Neural cell (in vitro differentiated cells): ENCODE data around the gene KSR2. TPM values are rescaled to one million over a fixed set of nuclear protein-coding genes. Genes with fewer than 3 reads are reported as not detected.

Experiments
- H2AFZ ChIP-seq: fragments of 200-600, 300-800 bp; sonication (generic), shearing (Covaris generic); 2 replicates; pipeline ENCODE4 v1.6.0; 2014; ENCODE audit warnings: low read depth, mild to moderate bottlenecking, antibody characterized with exemption, low read length, moderate library complexity
- H3F3A ChIP-seq: fragments of 200-600 bp; shearing (Covaris generic); 2 replicates; pipeline ENCODE4 v1.6.1; 2016; ENCODE audit warnings: mild to moderate bottlenecking, moderate library complexity, mixed read lengths, antibody characterized with exemption, low read length; ENCODE audit not compliant: insufficient read depth, poor library complexity, severe bottlenecking
- H3K27ac ChIP-seq: fragments of 200-600, 300-800 bp; sonication (generic), shearing (Covaris generic); 2 replicates; pipeline ENCODE4 v1.5.1; 2014; ENCODE audit warnings: mild to moderate bottlenecking, low read length, moderate library complexity
- H3K27me3 ChIP-seq: fragments of 300-800, 200-600 bp; sonication (generic), shearing (Covaris generic); 2 replicates; pipeline ENCODE4 v1.6.0; 2014; ENCODE audit warnings: mild to moderate bottlenecking, low read depth, low read length, moderate library complexity; ENCODE audit not compliant: insufficient read depth
- H3K36me3 ChIP-seq: fragments of 300-800, 200-600 bp; sonication (generic), shearing (Covaris generic); 2 replicates; pipeline ENCODE4 v1.5.1; 2014; ENCODE audit warnings: mild to moderate bottlenecking, antibody characterized with exemption, low read length, moderate library complexity; ENCODE audit not compliant: insufficient read depth
- H3K4me2 ChIP-seq: fragments of 300-800, 200-600 bp; sonication (generic), shearing (Covaris generic); 2 replicates; pipeline ENCODE4 v1.6.0; 2014; ENCODE audit warnings: mild to moderate bottlenecking, low read length
- H3K4me3 ChIP-seq: fragments of 300-800, 200-600 bp; sonication (generic), shearing (Covaris generic); 2 replicates; pipeline ENCODE4 v1.5.1; 2014; ENCODE audit warnings: mild to moderate bottlenecking, low read length, moderate library complexity
- H3K79me2 ChIP-seq: fragments of 200-600 bp; shearing (Covaris generic); replicated peaks from 2 replicates; pipeline ENCODE4 v1.6.0; 2014; ENCODE audit warnings: mild to moderate bottlenecking, low read length, moderate library complexity; ENCODE audit not compliant: insufficient read depth
- H3K9ac ChIP-seq: fragments of 300-800, 200-600 bp; sonication (generic), shearing (Covaris generic); 2 replicates; pipeline ENCODE4 v1.6.1; 2016; ENCODE audit warnings: mild to moderate bottlenecking, low read length, mixed read lengths
- H3K9me2 ChIP-seq: fragments of 200-600 bp; shearing (Covaris generic); 2 replicates; pipeline ENCODE4 v1.6.1; 2016; ENCODE audit warnings: mild to moderate bottlenecking, low read length, mixed read lengths; ENCODE audit not compliant: insufficient read depth
- H3K9me3 ChIP-seq: fragments of 200-600, 300-800 bp; sonication (generic), shearing (Covaris generic); 2 replicates; pipeline ENCODE4 v1.6.1; 2016; ENCODE audit warnings: mild to moderate bottlenecking, mixed run types, low read length, moderate library complexity, mixed read lengths
- H4K20me1 ChIP-seq: fragments of 200-600 bp; shearing (Covaris generic); 2 replicates; pipeline ENCODE4 v1.6.1; 2016; ENCODE audit warnings: mild to moderate bottlenecking, mixed run types; ENCODE audit not compliant: insufficient read depth
- EP300 ChIP-seq: fragments of 450-650 bp; conservative IDR thresholded peaks from 2 replicates; pipeline ENCODE4 v1.6.1; 2014; ENCODE audit warnings: antibody characterized with exemption, mild to moderate bottlenecking, moderate library complexity; ENCODE audit not compliant: poor library complexity, severe bottlenecking
- EZH2 ChIP-seq: fragments of 200-600, 300-800 bp; shearing (Covaris generic), sonication (generic); IDR thresholded peaks from 2 replicates; pipeline ENCODE4 v1.6.1; 2014; ENCODE audit warnings: antibody characterized with exemption, low read length, borderline replicate concordance, mild to moderate bottlenecking; ENCODE audit not compliant: insufficient read depth, poor library complexity, severe bottlenecking
- MXI1 ChIP-seq: fragments of 450-650 bp; conservative IDR thresholded peaks from 2 replicates; pipeline ENCODE4 v1.6.1; 2014; ENCODE audit warnings: antibody characterized with exemption, mild to moderate bottlenecking; ENCODE audit not compliant: poor library complexity, severe bottlenecking
- POLR2AphosphoS5 ChIP-seq: IDR thresholded peaks from 2 replicates; pipeline ENCODE4 v1.6.1; 2012
- RAD21 ChIP-seq: fragments of 450-650 bp; conservative IDR thresholded peaks from 2 replicates; pipeline ENCODE4 v1.6.1; 2014; ENCODE audit warnings: antibody characterized with exemption, mild to moderate bottlenecking, moderate library complexity
- SMC3 ChIP-seq: fragments of 450-650 bp; conservative IDR thresholded peaks from 2 replicates; pipeline ENCODE4 v1.6.1; 2014; ENCODE audit warnings: antibody characterized with exemption, mild to moderate bottlenecking, moderate library complexity; ENCODE audit not compliant: poor library complexity
- TAF1 ChIP-seq: IDR thresholded peaks from 2 replicates; pipeline ENCODE4 v1.6.1; 2012; ENCODE audit warnings: low read depth
- polyA plus RNA-seq: library from polyadenylated mRNA; depleted of rRNA; stranded (reverse); fragments of >200 nt; gene quantifications from 2 replicates; pipeline ENCODE4 v1.2.3, GENCODE V29; 2014
- TF ChIP-seq, protein P1 (sequence below): fragments of 450-650 bp; IDR thresholded peaks from 2 replicates; pipeline ENCODE4 v1.5.1; 2014; ENCODE audit warnings: antibody characterized with exemption, mild to moderate bottlenecking, moderate library complexity; ENCODE audit not compliant: poor library complexity, severe bottlenecking
- TF ChIP-seq, protein P2 (sequence below): IDR thresholded peaks from 2 replicates; pipeline ENCODE4 v1.6.1; 2012; ENCODE audit warnings: borderline replicate concordance

Gene KSR2
- polyA plus RNA-seq, 1 donor from 2014 or later, result 3.0 TPM

- Histone ChIP-seq H3K36me3 (peaks cover 9% of the 10 kb centered on the region), H3F3A (no peaks in the 10 kb centered on the region), H3K9me2 (no peaks in the 10 kb centered on the region), H3K9ac (no peak overlapping the region), H3K9me3 (no peaks in the 10 kb centered on the region), H3K4me2 (no peak overlapping the region), H3K79me2 (no peaks in the 10 kb centered on the region), H3K27me3 (no peaks in the 10 kb centered on the region), H3K4me3 (no peak overlapping the region), H4K20me1 (no peaks in the 10 kb centered on the region), H2AFZ (no peak overlapping the region), H3K27ac (no peak overlapping the region)
- no peak for TF ChIP-seq EZH2
- no peak for TF ChIP-seq MXI1
- no peak for TF ChIP-seq RAD21
- TF ChIP-seq EP300, result no peak
- TF ChIP-seq SMC3, result no peak
- TF ChIP-seq POLR2AphosphoS5, result no peak
- no peak for TF ChIP-seq TAF1
- TF ChIP-seq, protein P1, sequence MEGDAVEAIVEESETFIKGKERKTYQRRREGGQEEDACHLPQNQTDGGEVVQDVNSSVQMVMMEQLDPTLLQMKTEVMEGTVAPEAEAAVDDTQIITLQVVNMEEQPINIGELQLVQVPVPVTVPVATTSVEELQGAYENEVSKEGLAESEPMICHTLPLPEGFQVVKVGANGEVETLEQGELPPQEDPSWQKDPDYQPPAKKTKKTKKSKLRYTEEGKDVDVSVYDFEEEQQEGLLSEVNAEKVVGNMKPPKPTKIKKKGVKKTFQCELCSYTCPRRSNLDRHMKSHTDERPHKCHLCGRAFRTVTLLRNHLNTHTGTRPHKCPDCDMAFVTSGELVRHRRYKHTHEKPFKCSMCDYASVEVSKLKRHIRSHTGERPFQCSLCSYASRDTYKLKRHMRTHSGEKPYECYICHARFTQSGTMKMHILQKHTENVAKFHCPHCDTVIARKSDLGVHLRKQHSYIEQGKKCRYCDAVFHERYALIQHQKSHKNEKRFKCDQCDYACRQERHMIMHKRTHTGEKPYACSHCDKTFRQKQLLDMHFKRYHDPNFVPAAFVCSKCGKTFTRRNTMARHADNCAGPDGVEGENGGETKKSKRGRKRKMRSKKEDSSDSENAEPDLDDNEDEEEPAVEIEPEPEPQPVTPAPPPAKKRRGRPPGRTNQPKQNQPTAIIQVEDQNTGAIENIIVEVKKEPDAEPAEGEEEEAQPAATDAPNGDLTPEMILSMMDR, result no peak
- TF ChIP-seq, protein P2, sequence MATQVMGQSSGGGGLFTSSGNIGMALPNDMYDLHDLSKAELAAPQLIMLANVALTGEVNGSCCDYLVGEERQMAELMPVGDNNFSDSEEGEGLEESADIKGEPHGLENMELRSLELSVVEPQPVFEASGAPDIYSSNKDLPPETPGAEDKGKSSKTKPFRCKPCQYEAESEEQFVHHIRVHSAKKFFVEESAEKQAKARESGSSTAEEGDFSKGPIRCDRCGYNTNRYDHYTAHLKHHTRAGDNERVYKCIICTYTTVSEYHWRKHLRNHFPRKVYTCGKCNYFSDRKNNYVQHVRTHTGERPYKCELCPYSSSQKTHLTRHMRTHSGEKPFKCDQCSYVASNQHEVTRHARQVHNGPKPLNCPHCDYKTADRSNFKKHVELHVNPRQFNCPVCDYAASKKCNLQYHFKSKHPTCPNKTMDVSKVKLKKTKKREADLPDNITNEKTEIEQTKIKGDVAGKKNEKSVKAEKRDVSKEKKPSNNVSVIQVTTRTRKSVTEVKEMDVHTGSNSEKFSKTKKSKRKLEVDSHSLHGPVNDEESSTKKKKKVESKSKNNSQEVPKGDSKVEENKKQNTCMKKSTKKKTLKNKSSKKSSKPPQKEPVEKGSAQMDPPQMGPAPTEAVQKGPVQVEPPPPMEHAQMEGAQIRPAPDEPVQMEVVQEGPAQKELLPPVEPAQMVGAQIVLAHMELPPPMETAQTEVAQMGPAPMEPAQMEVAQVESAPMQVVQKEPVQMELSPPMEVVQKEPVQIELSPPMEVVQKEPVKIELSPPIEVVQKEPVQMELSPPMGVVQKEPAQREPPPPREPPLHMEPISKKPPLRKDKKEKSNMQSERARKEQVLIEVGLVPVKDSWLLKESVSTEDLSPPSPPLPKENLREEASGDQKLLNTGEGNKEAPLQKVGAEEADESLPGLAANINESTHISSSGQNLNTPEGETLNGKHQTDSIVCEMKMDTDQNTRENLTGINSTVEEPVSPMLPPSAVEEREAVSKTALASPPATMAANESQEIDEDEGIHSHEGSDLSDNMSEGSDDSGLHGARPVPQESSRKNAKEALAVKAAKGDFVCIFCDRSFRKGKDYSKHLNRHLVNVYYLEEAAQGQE, result no peak
These were observed 481.7 kb downstream of the KSR2 start for GRCh38 chr12:117486840-117487659.

- H3K9me2 ChIP-seq, result no peaks in the 10 kb centered on the region
- H3K9me3 ChIP-seq, result no peaks in the 10 kb centered on the region
- no peaks in the 10 kb centered on the region for H3K79me2 ChIP-seq
- no peaks in the 10 kb centered on the region for H3K27me3 ChIP-seq
- no peak for TF ChIP-seq POLR2AphosphoS5
- TF ChIP-seq, protein P1, result no peak
- no peak for TF ChIP-seq SMC3
- TF ChIP-seq EZH2, result no peak
- no peak for TF ChIP-seq TAF1
- TF ChIP-seq EP300, result no peak
- TF ChIP-seq, protein P2, result no peak
- TF ChIP-seq MXI1, result no peak
- no peak for TF ChIP-seq RAD21
- no peak overlapping the region for H3K4me3 ChIP-seq
- peaks cover 9% of the 10 kb centered on the region for H3K36me3 ChIP-seq
- H3F3A ChIP-seq, result no peaks in the 10 kb centered on the region
- H3K9ac ChIP-seq, result no peak overlapping the region
- H3K27ac ChIP-seq, result no peak overlapping the region
- H3K4me2 ChIP-seq, result no peak overlapping the region
- no peaks in the 10 kb centered on the region for H4K20me1 ChIP-seq
- H2AFZ ChIP-seq, result no peak overlapping the region
These were observed 482.6 kb downstream of the KSR2 start for GRCh38 chr12:117485984-117486839.
